DOHH2 (cell line): ENCODE results near the gene CFAP298.

Source experiments
- EZH2phosphoT487 ChIP-seq: fragments of 200-600 bp; sonication (generic); IDR thresholded peaks from 2 replicates; pipeline ENCODE4 v1.6.1; 2017; ENCODE audit warnings: borderline replicate concordance, mild to moderate bottlenecking, antibody characterized with exemption, low read length, moderate library complexity, mixed read lengths
- TF ChIP-seq, protein P1 (sequence below): fragments of 200-600 bp; sonication (generic); IDR thresholded peaks from one replicate; pipeline ENCODE4 v1.5.1; 2014; ENCODE audit warnings: antibody characterized with exemption, mild to moderate bottlenecking, low read depth, low read length; ENCODE audit not compliant: poor library complexity, severe bottlenecking

- TF ChIP-seq, protein P1, sequence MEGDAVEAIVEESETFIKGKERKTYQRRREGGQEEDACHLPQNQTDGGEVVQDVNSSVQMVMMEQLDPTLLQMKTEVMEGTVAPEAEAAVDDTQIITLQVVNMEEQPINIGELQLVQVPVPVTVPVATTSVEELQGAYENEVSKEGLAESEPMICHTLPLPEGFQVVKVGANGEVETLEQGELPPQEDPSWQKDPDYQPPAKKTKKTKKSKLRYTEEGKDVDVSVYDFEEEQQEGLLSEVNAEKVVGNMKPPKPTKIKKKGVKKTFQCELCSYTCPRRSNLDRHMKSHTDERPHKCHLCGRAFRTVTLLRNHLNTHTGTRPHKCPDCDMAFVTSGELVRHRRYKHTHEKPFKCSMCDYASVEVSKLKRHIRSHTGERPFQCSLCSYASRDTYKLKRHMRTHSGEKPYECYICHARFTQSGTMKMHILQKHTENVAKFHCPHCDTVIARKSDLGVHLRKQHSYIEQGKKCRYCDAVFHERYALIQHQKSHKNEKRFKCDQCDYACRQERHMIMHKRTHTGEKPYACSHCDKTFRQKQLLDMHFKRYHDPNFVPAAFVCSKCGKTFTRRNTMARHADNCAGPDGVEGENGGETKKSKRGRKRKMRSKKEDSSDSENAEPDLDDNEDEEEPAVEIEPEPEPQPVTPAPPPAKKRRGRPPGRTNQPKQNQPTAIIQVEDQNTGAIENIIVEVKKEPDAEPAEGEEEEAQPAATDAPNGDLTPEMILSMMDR = no peak
- no peak for TF ChIP-seq EZH2phosphoT487
Measured at GRCh38 chr21:32572574-32573420, 39.4 kb downstream of the CFAP298 start.
